ENCODE results near the gene HS3ST1. TPM values are rescaled to one million over a fixed set of nuclear protein-coding genes. Genes with fewer than 3 reads are reported as not detected.

Gene HS3ST1
- polyA plus RNA-seq = 5.5 TPM

- Mint-ChIP-seq H3K36me3 (peaks cover 3% of the 10 kb centered on the region), H3K4me1 (peaks cover 36 to 55% (median 40%) of the 10 kb centered on the region in 3 donors), H3K27ac (peak within 1 kb of the TSS; percentile 67 to 92 (median 88)), H3K4me3 (peak within 1 kb of the TSS; percentile 89 to 97 (median 94)), H3K27me3 (peaks cover 12% of the 10 kb centered on the region), H3K9me3 (peaks cover 0 to 1% (median 0%) of the 10 kb centered on the region in 3 donors)
Measured at GRCh38 chr4:11428231-11428898, at the start of gene HS3ST1. Gene HS3ST1, minus strand, starts transcription at chr4:11428894. Its CDS starts 28,889 bp downstream, at chr4:11400005.

DNA sequence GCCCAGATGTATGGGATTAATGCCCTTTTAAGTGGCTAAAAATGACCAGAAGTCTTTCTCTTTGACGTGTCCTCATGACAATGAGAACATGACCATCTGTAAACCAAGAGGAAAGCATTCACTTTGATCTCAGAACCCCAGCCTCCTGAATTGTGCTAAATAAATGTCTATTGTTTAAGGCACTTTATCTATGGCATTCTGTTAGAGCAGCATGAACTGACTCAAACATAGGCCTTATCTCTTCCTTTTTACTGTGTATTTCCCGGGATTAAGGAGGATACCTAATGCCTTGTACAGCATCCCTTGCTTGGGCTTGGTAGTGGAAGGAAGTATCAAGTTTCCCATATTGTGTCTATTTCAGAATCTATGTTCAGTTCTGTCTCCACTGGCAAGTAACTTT, 47.2 kb upstream of the HS3ST1 start:
- H3K4me3 Mint-ChIP-seq = no peak overlapping the region
- no peak overlapping the region for H3K27ac Mint-ChIP-seq

DNA sequence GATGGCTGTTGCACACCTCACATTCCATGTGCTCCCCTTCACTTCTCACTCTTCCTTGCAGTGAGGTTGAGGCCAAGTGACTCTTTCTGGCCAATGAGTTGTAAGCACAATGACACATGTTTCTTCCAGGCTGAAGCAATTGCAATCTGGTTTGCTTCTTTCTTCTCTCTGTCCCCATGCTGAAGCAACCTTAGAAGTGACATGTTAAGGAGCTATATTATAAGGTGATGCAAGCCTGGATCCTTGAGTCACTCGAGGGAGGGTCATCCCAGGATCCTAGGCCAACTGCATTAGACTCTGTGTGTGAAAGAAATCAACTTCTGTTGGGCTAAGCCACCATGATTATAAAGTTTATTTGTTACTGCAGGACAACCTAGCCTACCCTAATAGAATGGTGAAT, 45.5 kb upstream of the HS3ST1 start:
- Mint-ChIP-seq H3K4me1 (peaks cover 28 to 32% (median 29%) of the 10 kb centered on the region in 3 donors), H3K27ac (no peak overlapping the region), H3K4me3 (no peak overlapping the region), H3K27me3 (no peaks in the 10 kb centered on the region), H3K9me3 (peaks cover 0 to 6% (median 4%) of the 10 kb centered on the region in 3 donors), H3K36me3 (peaks cover 4% of the 10 kb centered on the region)

More for the DNA sequence above, 47.2 kb upstream of the HS3ST1 start:
- H3K36me3 Mint-ChIP-seq = peaks cover 4% of the 10 kb centered on the region
- peaks cover 0 to 6% (median 4%) of the 10 kb centered on the region in 3 donors for H3K9me3 Mint-ChIP-seq
- H3K4me1 Mint-ChIP-seq = peaks cover 13 to 17% (median 14%) of the 10 kb centered on the region in 3 donors
- no peaks in the 10 kb centered on the region for H3K27me3 Mint-ChIP-seq

GRCh38 chr4:11472535-11472934, 43.8 kb upstream of the HS3ST1 start:
- Mint-ChIP-seq H3K9me3 (peaks cover 0 to 4% (median 3%) of the 10 kb centered on the region in 3 donors), H3K4me1 (peaks cover 32 to 36% (median 35%) of the 10 kb centered on the region in 3 donors), H3K27me3 (no peaks in the 10 kb centered on the region), H3K36me3 (peaks cover 4% of the 10 kb centered on the region), H3K4me3 (peak overlapping the region; percentile 19 to 46 (median 35)), H3K27ac (peak overlapping the region; percentile 21 to 85 (median 52))

GRCh38 chr4:11471618-11472017, 42.9 kb upstream of the HS3ST1 start:
- peak overlapping the region; percentile 68 to 98 (median 76) for H3K27ac Mint-ChIP-seq
- H3K27me3 Mint-ChIP-seq = peaks cover 2% of the 10 kb centered on the region
- peaks cover 0 to 1% (median 0%) of the 10 kb centered on the region in 3 donors for H3K9me3 Mint-ChIP-seq
- peak overlapping the region; percentile 78 to 98 (median 87) for H3K4me3 Mint-ChIP-seq
- H3K4me1 Mint-ChIP-seq = peaks cover 32 to 36% (median 35%) of the 10 kb centered on the region in 3 donors
- peaks cover 2% of the 10 kb centered on the region for H3K36me3 Mint-ChIP-seq

GRCh38 chr4:11471046-11471441, 42.4 kb upstream of the HS3ST1 start:
- H3K4me1 Mint-ChIP-seq = peaks cover 32 to 36% (median 35%) of the 10 kb centered on the region in 3 donors
- peaks cover 2% of the 10 kb centered on the region for H3K27me3 Mint-ChIP-seq
- peaks cover 2% of the 10 kb centered on the region for H3K36me3 Mint-ChIP-seq
- peak overlapping the region; percentile 75 to 98 (median 87) for H3K4me3 Mint-ChIP-seq
- H3K9me3 Mint-ChIP-seq = peaks cover 0 to under 1% (median 0%) of the 10 kb centered on the region in 3 donors
- H3K27ac Mint-ChIP-seq = peak overlapping the region; percentile 68 to 98 (median 76)

GRCh38 chr4:11470438-11471045, 41.8 kb upstream of the HS3ST1 start:
- Mint-ChIP-seq H3K4me3 (peak overlapping the region; percentile 48 to 98 (median 79)), H3K4me1 (peaks cover 32 to 36% (median 35%) of the 10 kb centered on the region in 3 donors), H3K27ac (peak overlapping the region; percentile 76 to 98 (median 89)), H3K9me3 (no peaks in the 10 kb centered on the region), H3K27me3 (peaks cover 2% of the 10 kb centered on the region), H3K36me3 (peaks cover 2% of the 10 kb centered on the region)

DNA sequence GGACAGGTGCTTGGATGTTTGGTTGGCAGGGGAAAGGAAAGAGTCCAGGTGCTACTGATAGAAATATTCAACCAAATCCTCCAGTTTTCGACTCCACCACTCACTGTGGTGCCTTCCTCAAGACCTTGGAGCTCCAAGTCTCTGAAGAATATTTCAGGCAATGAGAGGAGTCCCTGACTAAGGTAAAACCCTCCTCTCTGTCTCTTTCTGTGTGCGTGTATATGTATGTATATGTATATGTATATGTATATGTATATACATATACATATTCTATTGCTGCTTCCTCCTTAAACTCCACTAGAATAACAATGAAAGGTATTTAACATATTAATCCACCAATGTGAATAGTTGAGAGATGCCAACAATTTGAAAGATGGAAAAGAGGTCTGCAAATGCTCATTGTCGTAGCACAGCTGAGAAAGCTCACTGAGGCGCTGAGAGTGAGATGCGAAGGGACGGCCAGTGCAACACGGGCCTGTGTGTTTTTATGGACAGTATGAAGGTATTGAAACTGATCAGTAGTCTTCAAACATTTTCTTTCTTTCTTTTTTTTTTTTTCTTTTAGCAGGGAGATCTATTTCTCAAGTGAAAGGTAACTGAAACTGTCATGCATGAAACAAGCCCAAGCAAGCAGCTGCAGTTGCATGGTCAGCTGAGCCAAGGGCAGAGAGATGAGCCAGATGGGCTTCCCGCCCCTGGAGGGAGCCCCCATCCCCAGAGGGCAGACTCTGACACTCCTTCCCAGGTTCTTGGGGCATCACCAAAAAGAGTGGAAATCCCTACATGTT, 41.1 kb upstream of the HS3ST1 start:
- Mint-ChIP-seq H3K4me1 (peaks cover 32 to 38% (median 38%) of the 10 kb centered on the region in 3 donors), H3K27ac (peak overlapping the region; percentile 76 to 98 (median 89)), H3K9me3 (no peaks in the 10 kb centered on the region), H3K36me3 (peaks cover 2% of the 10 kb centered on the region), H3K27me3 (peaks cover 2% of the 10 kb centered on the region), H3K4me3 (peak overlapping the region; percentile 0 to 98 (median 62))

- no peak overlapping the region for H3K27ac Mint-ChIP-seq
- H3K27me3 Mint-ChIP-seq = peaks cover 2% of the 10 kb centered on the region
- H3K9me3 Mint-ChIP-seq = no peaks in the 10 kb centered on the region
- H3K4me1 Mint-ChIP-seq = peaks cover 32 to 38% (median 38%) of the 10 kb centered on the region in 3 donors
- H3K36me3 Mint-ChIP-seq = peaks cover 2% of the 10 kb centered on the region
- no peak overlapping the region for H3K4me3 Mint-ChIP-seq
Measured at GRCh38 chr4:11468901-11469300, 40.2 kb upstream of the HS3ST1 start.

- H3K27ac Mint-ChIP-seq = no peak overlapping the region
- H3K4me1 Mint-ChIP-seq = peaks cover 32 to 38% (median 37%) of the 10 kb centered on the region in 3 donors
- no peaks in the 10 kb centered on the region for H3K9me3 Mint-ChIP-seq
Measured at GRCh38 chr4:11467931-11468330, 39.2 kb upstream of the HS3ST1 start.

DNA sequence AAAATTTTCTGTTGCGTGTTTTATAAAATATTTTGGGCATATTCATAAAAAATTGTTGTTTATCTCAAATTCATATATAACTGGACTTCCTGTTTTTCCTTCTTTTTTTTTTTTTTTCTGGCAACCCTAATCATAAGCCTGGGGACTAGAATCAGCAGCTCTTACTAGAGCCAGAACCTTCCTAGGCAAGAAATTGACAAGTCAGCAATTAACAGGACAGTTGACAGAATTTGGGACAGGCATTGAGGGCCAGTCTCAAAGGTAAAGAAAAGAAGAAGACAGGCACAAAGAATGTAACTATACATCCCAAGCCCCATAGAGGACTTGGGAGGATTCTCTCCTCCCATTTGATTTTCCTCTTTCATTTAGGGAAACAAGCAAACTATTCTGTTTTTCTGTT, 35.0 kb upstream of the HS3ST1 start:
- H3K4me1 Mint-ChIP-seq = peaks cover 0 to 6% (median 4%) of the 10 kb centered on the region in 3 donors
- H3K36me3 Mint-ChIP-seq = peaks cover 2% of the 10 kb centered on the region
- peaks cover 4% of the 10 kb centered on the region for H3K27me3 Mint-ChIP-seq
- no peak overlapping the region for H3K27ac Mint-ChIP-seq
- no peak overlapping the region for H3K4me3 Mint-ChIP-seq
- peaks cover 2 to 20% (median 8%) of the 10 kb centered on the region in 3 donors for H3K9me3 Mint-ChIP-seq

More at GRCh38 chr4:11467931-11468330, 39.2 kb upstream of the HS3ST1 start:
- Mint-ChIP-seq H3K4me3 (no peak overlapping the region), H3K36me3 (peaks cover 2% of the 10 kb centered on the region), H3K27me3 (peaks cover 2% of the 10 kb centered on the region)

GRCh38 chr4:11456401-11456800, 27.7 kb upstream of the HS3ST1 start:
- H3K27me3 Mint-ChIP-seq = peaks cover 6% of the 10 kb centered on the region
- peaks cover 5 to 22% (median 8%) of the 10 kb centered on the region in 3 donors for H3K9me3 Mint-ChIP-seq
- no peak overlapping the region for H3K4me3 Mint-ChIP-seq
- H3K4me1 Mint-ChIP-seq = peaks cover 7 to 11% (median 8%) of the 10 kb centered on the region in 3 donors
- peaks cover 8% of the 10 kb centered on the region for H3K36me3 Mint-ChIP-seq
- H3K27ac Mint-ChIP-seq = no peak overlapping the region

DNA sequence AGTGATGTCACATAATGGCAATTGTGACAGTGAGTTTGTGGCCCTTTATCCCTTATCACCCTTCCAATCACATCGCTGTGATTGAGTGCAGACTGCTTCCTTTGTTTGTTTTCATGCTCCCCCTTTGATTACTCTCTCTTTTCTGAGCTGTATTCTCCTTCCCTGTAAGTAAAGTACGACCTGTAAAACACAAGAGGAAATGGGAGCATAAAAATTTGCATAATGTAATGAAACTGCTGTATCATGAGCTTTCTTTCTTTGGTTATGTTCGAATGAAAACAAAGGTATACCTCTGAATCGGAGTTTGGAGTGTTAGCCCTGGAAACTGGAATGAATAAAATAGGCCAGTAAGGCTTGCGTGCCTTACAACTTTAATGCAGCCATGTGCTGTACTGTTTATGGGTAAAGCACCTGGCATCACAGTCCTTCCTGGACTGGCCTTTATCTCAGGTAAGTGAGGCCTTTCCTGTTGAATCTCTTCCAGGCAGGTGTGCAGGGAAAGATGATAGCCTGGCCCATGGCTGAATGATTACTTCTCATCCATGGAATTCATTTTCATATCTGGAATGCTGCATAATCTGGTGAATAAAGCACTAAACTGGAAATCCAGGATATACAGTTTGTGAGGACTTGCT, 26.6 kb upstream of the HS3ST1 start:
- Mint-ChIP-seq H3K9me3 (peaks cover 5 to 14% (median 5%) of the 10 kb centered on the region in 3 donors), H3K27ac (peak overlapping the region in 1 of 3 donors; percentile 44), H3K27me3 (peaks cover 5% of the 10 kb centered on the region), H3K4me3 (peak overlapping the region in 2 of 4 donors; percentile 6 to 9), H3K4me1 (peaks cover 7 to 11% (median 8%) of the 10 kb centered on the region in 3 donors), H3K36me3 (peaks cover 8% of the 10 kb centered on the region)

DNA sequence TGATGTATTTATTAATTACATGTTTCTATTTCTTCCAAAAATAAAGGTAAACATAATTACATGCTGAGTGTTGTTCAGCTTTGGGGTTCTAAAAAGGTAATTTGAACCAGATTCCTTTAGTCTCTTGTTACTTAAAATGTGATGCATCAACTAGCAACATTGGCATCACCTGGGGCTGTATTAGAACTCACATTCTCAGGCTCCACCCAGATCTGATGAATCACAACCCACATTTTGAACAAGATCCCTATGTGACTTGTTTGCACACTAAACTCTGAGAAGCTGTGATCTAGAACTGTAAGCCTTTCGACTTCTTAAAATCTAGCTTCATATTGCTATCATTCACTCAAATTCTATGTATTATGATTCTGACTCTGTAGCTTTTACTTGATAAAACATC, 23.0 kb upstream of the HS3ST1 start:
- Mint-ChIP-seq H3K27me3 (peaks cover 2% of the 10 kb centered on the region), H3K9me3 (no peaks in the 10 kb centered on the region), H3K36me3 (peaks cover 1% of the 10 kb centered on the region), H3K4me3 (no peak overlapping the region), H3K27ac (no peak overlapping the region), H3K4me1 (peaks cover 7 to 11% (median 10%) of the 10 kb centered on the region in 3 donors)

All from IgD-negative memory B cell (primary cell).